GM19468 (cell line): ENCODE results near the gene ATP5F1B.
"Not testable (repeated sequence)": the region's sequence is repeated elsewhere in the genome, so short reads cannot be mapped to it uniquely, and the experiment has no call there.

Source experiments
- ATAC-seq: cut with Tn5 transposase; IDR thresholded peaks from one replicate; pipeline ENCODE4 v1.9.1; 2021; ENCODE audit warnings: mild to moderate bottlenecking, moderate library complexity, moderate number of reproducible peaks; ENCODE audit not compliant: unreplicated experiment; ENCODE audit errors: extremely low read depth

ATP5F1B gene

GRCh38 chr12:56653781-56654180, 8.0 kb upstream of the ATP5F1B start:
- not testable (repeated sequence) for ATAC-seq

DNA sequence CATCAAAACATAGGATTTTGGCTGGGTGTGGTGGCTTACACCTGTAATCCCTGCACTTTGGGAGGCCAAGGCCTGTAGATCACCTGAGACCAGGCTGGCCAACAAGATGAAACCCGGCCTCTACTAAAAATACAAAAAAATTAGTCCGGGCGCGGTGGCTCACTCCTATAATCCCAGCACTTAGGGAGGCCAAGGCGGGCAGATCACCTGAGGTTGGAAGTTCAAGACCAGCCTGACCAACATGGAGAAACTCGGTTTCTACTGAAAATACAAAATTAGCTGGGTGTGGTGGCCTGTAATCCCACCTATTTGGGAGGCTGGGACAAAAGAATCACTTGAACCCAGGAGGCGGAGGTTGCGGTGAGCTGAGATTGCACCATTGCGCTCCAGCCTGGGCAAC, 2.2 kb upstream of the ATP5F1B start:
- not testable (repeated sequence) for ATAC-seq

DNA sequence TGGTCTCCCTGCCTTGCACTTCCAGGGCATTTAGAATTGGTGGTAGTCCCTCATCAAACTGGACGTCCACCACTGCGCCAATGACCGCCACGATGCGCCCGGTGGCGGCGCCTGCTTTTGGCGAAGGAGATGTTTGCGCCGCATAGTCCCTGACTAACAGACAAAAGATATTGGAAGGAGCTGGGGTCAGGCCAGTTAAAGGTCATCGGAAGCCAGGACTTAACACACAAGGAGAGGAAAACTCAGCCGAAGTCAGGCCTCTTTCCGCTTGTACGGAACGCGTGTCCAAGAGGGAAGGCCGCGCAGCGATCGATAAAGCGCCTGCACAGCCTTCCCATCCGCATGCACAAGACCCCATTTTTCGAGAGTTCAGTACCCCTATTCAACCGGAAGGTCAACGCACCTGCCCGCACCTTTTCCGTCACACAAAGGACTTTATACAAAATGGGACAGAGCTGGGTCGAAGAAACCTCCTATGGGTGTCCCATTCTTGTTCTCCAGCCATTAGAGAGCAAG, 525 bp downstream of the ATP5F1B start:
- no peak for ATAC-seq

GRCh38 chr12:56644654-56645053, 1.1 kb downstream of the ATP5F1B start:
- ATAC-seq, result no peak

GRCh38 chr12:56641219-56641618, 4.6 kb downstream of the ATP5F1B start:
- no peak for ATAC-seq

DNA sequence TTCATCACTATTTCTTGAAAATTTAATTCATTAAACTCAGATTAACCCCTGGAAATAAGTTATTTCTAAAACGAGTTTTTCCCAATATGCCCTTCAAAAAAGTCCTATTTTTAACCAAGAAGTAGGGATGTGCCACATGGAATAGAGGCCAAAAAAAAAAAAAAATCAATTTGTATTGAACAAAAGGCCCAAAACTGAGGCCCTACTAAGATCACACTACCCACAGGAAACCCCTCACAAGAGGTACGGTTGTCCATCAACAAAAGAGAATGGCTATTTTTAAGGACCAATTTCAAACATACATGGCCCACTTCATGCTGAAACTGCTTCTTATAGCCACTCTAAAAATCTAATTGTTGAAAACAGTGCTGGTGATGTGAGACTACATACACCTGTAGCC, 8.2 kb downstream of the ATP5F1B start:
- ATAC-seq, result no peak

DNA sequence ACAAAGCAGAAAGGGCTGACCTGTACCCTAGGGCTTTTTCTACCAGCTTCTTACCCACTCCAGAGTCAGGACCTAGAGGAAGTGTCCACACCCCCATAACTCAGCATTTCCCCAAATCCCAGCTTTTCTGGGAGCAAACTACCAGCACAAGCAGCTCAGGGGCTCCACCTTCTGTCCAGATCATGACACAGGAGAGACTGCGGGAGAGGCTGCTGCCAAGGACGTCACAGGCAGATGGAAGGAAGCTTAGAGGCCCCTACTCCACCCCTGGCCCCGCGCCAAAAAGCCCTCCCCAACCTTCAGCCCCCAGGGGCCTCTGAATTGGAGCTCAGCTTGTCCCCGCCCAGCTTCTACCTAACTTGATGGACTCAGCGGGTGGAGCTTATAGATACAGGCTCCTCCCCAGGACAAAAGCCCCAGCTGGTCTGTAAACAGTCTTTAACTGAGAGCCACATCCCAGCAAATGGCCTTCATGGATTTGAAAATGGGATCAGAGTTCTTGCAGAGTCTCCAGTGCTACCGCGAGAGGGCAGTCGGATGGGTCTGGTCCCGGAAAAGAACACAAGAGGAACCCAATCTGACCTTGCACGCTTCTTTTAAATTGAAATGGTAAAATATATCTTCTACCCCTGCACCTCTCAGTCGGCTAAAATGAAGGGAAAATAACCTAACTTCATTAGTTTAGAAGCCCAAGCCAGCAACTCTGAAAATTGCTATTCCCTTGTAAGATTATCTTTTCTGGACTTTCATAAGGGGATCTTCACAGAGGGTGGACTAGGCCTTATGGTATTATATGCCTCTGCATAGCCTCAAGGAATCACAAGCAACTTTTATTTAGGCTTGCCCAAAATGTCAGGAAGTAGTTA, 8.9 kb downstream of the ATP5F1B start:
- peak; percentile 43 for ATAC-seq

GRCh38 chr12:56635806-56636674, 9.7 kb downstream of the ATP5F1B start:
- no peak for ATAC-seq

GRCh38 chr12:56634837-56635791, 10.7 kb downstream of the ATP5F1B start:
- ATAC-seq, result no peak

GRCh38 chr12:56634242-56634836, 11.4 kb downstream of the ATP5F1B start:
- ATAC-seq, result no peak

DNA sequence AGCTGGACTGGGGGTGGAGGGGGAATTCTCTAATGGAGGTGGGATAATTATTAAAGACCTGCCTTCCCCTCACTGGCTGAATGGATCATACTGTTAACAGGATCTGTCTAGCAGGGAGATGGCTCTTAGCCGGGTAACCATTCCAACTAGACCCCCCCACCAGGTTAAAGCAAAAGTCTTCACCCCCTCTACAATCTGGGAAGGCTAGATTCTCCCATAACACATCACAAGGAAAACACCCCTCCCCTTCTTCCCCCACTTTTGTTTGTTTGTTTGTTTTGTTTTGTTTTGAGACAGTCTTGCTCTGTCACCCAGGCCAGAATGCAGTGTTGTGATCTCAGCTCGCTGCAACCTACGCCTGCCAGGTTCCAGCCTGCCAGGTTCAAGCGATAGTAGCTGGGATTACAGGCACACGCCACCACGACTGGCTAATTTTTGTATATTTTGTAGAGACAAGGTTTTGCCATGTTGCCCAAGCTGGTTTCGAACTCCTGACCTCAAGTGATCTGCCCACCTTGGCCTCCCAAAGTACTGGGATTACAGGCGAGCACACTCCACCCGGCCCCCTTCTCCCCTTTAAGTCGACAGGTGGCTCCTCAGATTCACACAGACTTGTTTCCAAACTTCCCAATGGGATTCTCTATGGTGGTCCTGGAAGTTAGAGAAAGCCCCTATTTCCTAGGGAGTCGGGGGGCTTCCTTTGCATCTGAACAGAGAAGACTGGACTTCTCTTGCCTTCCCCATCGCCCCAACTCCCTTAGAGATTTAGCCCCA, 12.1 kb downstream of the ATP5F1B start:
- no peak for ATAC-seq

DNA sequence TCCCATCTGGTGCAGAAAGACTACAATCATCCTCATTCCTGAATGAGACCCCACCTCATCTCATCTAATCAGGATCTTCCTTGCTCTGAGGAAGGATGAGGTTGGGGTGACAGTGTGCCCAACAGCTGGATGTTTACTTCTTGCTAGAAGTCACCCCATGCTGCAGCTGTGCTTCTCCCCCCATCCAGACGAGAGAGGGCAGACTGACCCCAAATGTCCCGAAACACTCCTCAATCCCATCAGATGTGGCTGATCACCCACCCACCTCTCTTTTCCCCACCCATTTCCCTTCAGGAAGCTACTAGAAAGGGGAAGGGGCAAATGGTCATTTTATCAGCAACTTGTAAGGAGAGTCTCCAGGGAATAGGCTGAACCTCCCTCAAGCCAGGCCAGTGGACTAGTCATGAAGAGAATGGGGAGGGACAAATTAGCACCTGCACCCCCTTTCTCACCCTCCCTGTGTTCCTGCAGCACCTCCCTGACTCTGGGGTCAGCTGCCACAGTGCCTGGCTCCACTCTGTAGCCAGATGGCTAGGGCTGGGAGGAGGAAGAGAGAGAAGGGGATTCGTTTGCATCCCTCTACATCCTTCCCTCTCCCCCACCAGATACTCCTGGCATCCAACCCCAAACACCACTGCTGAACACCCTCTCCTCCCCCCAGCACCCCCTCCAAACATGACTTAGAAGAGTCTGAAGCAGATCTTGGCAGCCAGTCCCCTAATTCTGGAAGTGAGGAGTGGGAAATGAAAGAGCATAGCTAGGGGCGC, 12.9 kb downstream of the ATP5F1B start:
- ATAC-seq, result no peak

GRCh38 chr12:56631790-56632700, 13.7 kb downstream of the ATP5F1B start:
- no peak for ATAC-seq

DNA sequence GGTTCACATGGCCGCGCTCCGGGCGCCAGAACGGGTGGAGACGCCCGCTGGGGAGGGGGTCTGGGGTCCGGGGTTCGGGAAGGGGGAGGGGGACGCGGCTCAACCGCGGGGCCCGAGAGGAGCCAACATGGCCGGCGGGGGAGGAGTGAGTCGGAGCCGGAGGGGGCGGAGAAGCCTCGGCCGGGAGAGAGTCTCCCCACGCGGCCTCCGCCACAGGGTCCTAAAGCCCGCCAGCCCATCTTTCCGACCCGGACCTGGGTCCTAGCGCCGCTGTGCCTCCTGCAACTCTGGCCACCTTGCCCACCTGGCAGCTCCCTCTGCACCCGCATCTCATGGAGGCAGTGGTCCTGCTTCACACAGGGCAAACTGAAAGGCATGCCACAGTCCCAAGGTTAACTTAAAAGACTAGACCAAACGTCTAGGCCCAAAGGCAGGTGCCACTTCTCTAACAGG, 15.6 kb downstream of the ATP5F1B start, which contains the start of gene BAZ2A:
BAZ2A (minus strand) TSS at position 147 of the 453 bp plus-strand sequence. CDS start 12,796 bp downstream, outside the sequence.
- peak; percentile 30 for ATAC-seq

DNA sequence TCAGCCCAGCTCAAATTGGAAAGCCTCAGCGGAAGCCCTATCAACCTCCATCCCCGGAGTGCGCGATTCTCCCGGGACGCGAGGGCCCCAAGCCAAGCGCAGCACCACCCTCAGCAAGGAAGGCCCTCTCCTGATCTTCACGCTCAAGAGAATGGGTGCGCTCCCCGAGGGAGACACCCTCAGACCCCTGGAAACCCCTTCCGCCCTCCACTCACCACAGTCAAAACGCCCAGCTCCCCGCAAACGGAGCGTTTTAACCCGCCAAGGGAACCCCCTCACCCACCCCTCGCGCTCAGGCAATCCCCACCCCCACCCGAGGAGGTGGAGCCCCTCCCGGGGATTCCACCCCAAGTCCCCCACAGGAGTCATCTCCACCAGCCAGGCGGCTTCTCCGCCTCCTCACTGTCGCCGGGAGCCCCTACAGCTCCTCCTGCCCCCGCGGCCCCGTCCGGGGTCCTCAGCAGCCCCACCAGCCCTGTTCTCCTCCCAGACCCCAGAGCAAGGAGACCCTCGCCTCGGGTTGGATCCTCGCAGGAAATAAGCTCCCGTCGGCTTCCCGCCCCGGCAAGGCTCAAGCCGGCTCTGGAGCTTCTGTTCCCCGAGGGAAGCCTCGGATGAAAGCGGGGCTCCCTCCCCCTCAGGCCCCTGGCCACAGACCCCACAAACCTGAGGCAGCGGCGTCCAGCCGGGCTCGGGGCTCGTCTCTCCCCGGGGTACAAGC, 16.2 kb downstream of the ATP5F1B start:
- no peak for ATAC-seq
